Esophagus muscularis mucosa (tissue), 4 donors: ENCODE data around the gene ZNF827. TPM values are rescaled to one million over a fixed set of nuclear protein-coding genes. Genes with fewer than 3 reads are reported as not detected.

ENCODE experiments used
- DNase-seq: peaks from one replicate; pipeline ENCODE4 v3.0.0-alpha.2; 2017; ENCODE audit errors: extremely low spot score
- H3K27ac ChIP-seq, 4 donors: fragments of 200-600 bp; sonication (generic); replicated peaks in 1 of 4; 1 replicate in 3 of 4; 2 replicates in 1 of 4; pipeline ENCODE4 v1.5.1; 2016 to 2019; ENCODE audit warnings: mild to moderate bottlenecking in 1 of 4
- H3K27me3 ChIP-seq, 4 donors: fragments of 200-600 bp; sonication (generic); one replicate each; pipeline versions ENCODE4 v1.5.1 to v1.6.0; 2016 to 2019
- H3K36me3 ChIP-seq, 4 donors: fragments of 200-600 bp; sonication (generic); one replicate each; pipeline ENCODE4 v1.5.1; 2016 to 2019
- H3K4me1 ChIP-seq, 4 donors: fragments of 200-600 bp; sonication (generic); one replicate each; pipeline ENCODE4 v1.5.1; 2016 to 2019
- H3K4me3 ChIP-seq, 4 donors: fragments of 200-600 bp; sonication (generic); 1 replicate in 2 of 4; 2 replicates in 2 of 4; pipeline ENCODE4 v1.5.1; 2016 to 2019; ENCODE audit warnings: mild to moderate bottlenecking in 4 of 4, moderate library complexity in 1 of 4
- H3K9me3 ChIP-seq, 4 donors: fragments of 200-600 bp; sonication (generic); 1 replicate in 3 of 4; 2 replicates in 1 of 4; pipeline ENCODE4 v1.5.1; 2016 to 2019
- EP300 ChIP-seq: sonication (generic); formaldehyde crosslinking; IDR thresholded peaks from one replicate; pipeline ENCODE4 v1.6.1; 2017; ENCODE audit warnings: antibody characterized with exemption
- POLR2A ChIP-seq: fragments of 450-650 bp; IDR thresholded peaks from one replicate; pipeline ENCODE4 v1.6.1; 2017; ENCODE audit warnings: antibody characterized with exemption, moderate library complexity, mild to moderate bottlenecking, low read depth
- POLR2AphosphoS5 ChIP-seq, 2 donors: sonication (generic); formaldehyde crosslinking; IDR thresholded peaks; one replicate each; pipeline ENCODE4 v1.6.1; 2017; ENCODE audit warnings: antibody characterized with exemption in 2 of 2
- whole genome bisulfite sequencing: methylation state at CpG from one replicate; pipeline ENCODE4 v1.1.5; 2018; 5-methylcytosine and 5-hydroxymethylcytosine counted together
- intact Hi-C: fragments of 100-400 bp; cut with DNase I; formaldehyde crosslinking; loops from one replicate; pipeline ENCODE4 v1.15.1; 2023
- total RNA-seq, 4 donors: library from RNA; depleted of rRNA; stranded (reverse); fragments of >200 nt; gene quantifications; one replicate each; pipeline versions ENCODE4 v1.1.0 to v1.2.1, GENCODE V29; 2016
- TF ChIP-seq, protein P1 (sequence below), 3 experiments: fragments of 200-600 bp in 2 of 3; fragments of 450-650 bp in 1 of 3; sonication (generic) in 2 of 3; IDR thresholded peaks; one replicate each; pipeline ENCODE4 v1.5.1; 2017 to 2019; ENCODE audit warnings: antibody characterized with exemption in 3 of 3, mild to moderate bottlenecking in 2 of 3, moderate library complexity in 1 of 3

The ZNF827 gene
- total RNA-seq, 4 donors from 2014 or later = 11.1 to 27.2 (median 19.0) TPM

DNA sequence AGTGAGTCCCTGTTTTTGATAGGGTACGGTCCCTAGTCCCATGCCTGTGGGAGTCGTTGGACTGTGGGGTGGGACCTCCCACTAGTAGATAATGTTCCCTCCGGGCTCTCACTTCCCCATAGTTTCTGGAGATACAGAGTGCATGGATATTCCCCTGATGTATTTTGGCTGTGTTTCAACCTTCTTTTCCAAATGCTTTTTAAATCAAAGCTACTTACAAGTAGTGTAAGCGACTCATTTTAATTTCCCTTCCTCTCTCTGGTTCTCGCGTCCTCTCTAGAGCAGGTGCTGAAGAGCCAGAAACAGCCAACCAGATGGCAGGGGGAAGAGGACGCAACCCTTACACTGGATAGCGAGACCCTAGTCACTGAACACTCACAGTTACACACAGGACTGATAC, 79.2 kb downstream of the ZNF827 start:
- H3K4me3 ChIP-seq = no peak overlapping the region
- H3K27ac ChIP-seq = no peak overlapping the region
- peaks cover 0 to 18% (median 0%) of the 10 kb centered on the region in 4 donors for H3K36me3 ChIP-seq
- no peak for DNase-seq
- no peaks in the 10 kb centered on the region for H3K9me3 ChIP-seq
- WGBS = 72% methylated on average over 8 of the region's 8 CpGs
- TF ChIP-seq POLR2AphosphoS5 (IDR thresholded peaks at IDR 0.05) (no peak), POLR2A (no peak), EP300 (no peak)
- TF ChIP-seq, protein P1, sequence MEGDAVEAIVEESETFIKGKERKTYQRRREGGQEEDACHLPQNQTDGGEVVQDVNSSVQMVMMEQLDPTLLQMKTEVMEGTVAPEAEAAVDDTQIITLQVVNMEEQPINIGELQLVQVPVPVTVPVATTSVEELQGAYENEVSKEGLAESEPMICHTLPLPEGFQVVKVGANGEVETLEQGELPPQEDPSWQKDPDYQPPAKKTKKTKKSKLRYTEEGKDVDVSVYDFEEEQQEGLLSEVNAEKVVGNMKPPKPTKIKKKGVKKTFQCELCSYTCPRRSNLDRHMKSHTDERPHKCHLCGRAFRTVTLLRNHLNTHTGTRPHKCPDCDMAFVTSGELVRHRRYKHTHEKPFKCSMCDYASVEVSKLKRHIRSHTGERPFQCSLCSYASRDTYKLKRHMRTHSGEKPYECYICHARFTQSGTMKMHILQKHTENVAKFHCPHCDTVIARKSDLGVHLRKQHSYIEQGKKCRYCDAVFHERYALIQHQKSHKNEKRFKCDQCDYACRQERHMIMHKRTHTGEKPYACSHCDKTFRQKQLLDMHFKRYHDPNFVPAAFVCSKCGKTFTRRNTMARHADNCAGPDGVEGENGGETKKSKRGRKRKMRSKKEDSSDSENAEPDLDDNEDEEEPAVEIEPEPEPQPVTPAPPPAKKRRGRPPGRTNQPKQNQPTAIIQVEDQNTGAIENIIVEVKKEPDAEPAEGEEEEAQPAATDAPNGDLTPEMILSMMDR (IDR thresholded peaks at IDR 0.05) = no peak
- intact Hi-C loops = no loop called here
- no peaks in the 10 kb centered on the region for H3K27me3 ChIP-seq
- H3K4me1 ChIP-seq = peaks cover 0 to 4% (median 0%) of the 10 kb centered on the region in 4 donors

DNA sequence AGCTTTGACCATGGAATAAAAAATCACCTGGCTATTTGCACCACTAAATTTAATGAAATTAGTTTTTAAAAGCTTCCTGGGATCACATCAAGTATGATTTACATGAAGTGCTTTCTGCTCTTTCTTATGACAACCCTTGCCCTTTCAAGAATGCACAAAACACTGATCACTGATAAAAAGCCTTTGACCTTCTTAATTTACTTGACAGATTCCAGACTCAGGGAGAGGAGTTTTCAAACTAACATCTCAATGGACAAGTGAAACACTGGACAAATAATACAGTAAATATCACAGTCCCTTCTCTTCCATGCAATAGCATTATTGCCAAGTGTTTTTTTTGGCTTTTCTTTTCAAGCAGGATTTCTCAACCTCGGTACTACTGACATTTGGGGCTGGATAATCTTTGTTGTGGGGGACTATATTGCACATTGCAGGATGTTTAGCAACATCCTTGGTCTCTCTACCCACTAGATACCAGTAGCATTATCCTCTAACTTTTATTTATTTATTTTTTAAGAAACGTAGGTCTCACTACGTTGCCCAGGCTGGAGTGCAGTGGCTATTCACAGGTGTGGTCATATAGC, 86.3 kb downstream of the ZNF827 start:
- no peak overlapping the region for H3K27ac ChIP-seq
- WGBS = 60% methylated on average over 3 of the region's 3 CpGs
- intact Hi-C loops = no loop called here
- no peak for DNase-seq
- no peaks in the 10 kb centered on the region for H3K36me3 ChIP-seq
- TF ChIP-seq, protein P1 (IDR thresholded peaks at IDR 0.05) = no peak
- no peak for TF ChIP-seq POLR2AphosphoS5 (IDR thresholded peaks at IDR 0.05)
- TF ChIP-seq POLR2A = no peak
- no peak for TF ChIP-seq EP300
- no peaks in the 10 kb centered on the region for H3K9me3 ChIP-seq
- H3K27me3 ChIP-seq = no peaks in the 10 kb centered on the region
- H3K4me1 ChIP-seq = peaks cover 0 to 19% (median 11%) of the 10 kb centered on the region in 4 donors
- no peak overlapping the region for H3K4me3 ChIP-seq

DNA sequence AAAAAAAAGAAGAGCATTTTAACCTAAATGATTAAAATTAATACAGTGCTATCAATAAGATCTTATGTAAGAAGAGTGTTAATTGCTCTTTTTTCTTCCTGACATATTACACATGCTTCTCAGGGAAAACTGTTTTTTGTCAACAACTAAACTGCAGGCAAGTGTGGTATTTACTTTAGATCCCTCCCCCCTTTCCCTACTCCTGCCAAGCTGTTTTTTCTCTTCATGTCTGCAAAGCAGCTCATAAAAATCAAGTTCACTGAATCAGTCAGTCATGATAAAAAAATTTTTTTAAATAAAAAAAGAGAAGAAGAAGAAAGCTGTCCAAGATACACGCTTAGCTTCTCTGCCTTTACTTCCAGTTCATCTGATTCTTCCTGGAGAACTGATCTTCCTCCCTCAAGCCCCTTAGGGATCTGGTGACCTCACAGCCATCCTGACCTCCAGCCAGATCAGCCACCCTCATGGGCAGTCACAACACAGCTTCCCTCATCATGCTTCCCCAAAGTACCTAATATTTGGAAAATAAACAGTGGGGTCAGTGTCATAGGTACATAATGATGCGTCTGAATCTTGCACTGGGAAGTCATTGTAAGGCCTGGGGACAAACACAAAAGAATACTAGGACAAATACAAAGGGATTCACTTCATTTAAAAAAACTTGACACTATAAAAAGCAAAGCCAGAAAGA, 87.0 kb downstream of the ZNF827 start:
- Histone ChIP-seq H3K36me3 (peaks cover 0 to 3% (median 0%) of the 10 kb centered on the region in 4 donors), H3K27me3 (no peaks in the 10 kb centered on the region), H3K4me3 (no peak overlapping the region), H3K4me1 (peaks cover 0 to 19% (median 11%) of the 10 kb centered on the region in 4 donors), H3K9me3 (no peaks in the 10 kb centered on the region), H3K27ac (no peak overlapping the region)
- no peak for TF ChIP-seq POLR2AphosphoS5 (IDR thresholded peaks at IDR 0.05)
- no peak for DNase-seq
- intact Hi-C loops = no loop called here
- 76% methylated on average over 2 of the region's 2 CpGs for WGBS

DNA sequence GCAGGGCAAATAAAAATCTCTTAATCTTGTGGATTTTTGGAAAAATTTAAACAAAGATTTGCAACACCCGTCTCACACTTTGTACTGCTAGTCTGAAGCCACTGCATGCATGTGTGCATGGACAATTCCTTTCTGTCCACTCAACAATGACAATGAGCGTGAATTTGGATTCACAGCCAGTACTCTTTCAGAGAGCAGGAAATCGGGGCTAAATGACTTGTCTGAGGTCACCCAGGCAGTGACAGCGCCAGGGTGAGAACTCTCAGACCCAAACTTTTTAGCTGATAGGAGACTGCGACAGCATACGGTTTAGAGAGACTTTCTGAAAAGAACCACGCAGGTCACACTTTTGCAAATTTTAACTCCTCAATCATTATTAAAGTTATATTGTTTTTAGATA, 90.9 kb downstream of the ZNF827 start:
- Histone ChIP-seq H3K27me3 (no peaks in the 10 kb centered on the region), H3K36me3 (peaks cover 0 to 25% (median 4%) of the 10 kb centered on the region in 4 donors), H3K27ac (no peak overlapping the region), H3K4me1 (peaks cover 0 to 19% (median 13%) of the 10 kb centered on the region in 4 donors), H3K4me3 (no peak overlapping the region), H3K9me3 (no peaks in the 10 kb centered on the region)
- intact Hi-C loops = no loop called here
- WGBS = 88% methylated on average over 7 of the region's 7 CpGs
- DNase-seq = no peak
- TF ChIP-seq POLR2AphosphoS5 (IDR thresholded peaks at IDR 0.05) (no peak), EP300 (no peak), POLR2A (no peak)
- TF ChIP-seq, protein P1 (IDR thresholded peaks at IDR 0.05) = no peak

DNA sequence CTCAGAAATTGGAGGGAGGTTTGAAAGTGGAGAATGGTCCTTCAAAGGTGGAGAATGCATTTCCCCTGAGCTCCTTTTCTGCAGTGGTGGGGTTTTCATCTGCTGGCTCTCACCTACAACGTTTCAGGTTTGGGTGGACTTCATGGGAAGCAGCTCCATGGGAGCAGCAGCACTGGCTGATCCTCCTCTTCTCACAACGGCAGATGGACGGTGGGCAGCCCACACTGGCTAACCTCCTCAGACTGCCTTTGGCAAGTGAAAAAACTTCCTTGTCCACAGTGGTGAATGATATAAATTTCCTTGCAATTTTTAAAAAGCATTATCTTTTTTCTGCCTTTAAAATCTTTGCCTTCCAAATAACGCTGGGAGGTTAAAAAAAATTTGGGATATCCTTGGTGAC, 93.5 kb downstream of the ZNF827 start:
- Histone ChIP-seq H3K27me3 (no peaks in the 10 kb centered on the region), H3K36me3 (peaks cover 0 to 30% (median 7%) of the 10 kb centered on the region in 4 donors), H3K4me3 (no peak overlapping the region), H3K9me3 (no peaks in the 10 kb centered on the region), H3K4me1 (peaks cover 0 to 12% (median under 1%) of the 10 kb centered on the region in 4 donors), H3K27ac (no peak overlapping the region)
- TF ChIP-seq, protein P1 (IDR thresholded peaks at IDR 0.05) = no peak
- TF ChIP-seq EP300 = no peak
- no peak for TF ChIP-seq POLR2AphosphoS5 (IDR thresholded peaks at IDR 0.05)
- no peak for TF ChIP-seq POLR2A
- no peak for DNase-seq
- 86% methylated on average over 4 of the region's 4 CpGs for WGBS
- intact Hi-C loops = no loop called here
